NCI-H2227 (cell line): ENCODE measurements around the gene ATXN10.

Experiments
- DNase-seq: peaks from one replicate; lab custom pipeline; 2025; ENCODE audit not compliant: unreplicated experiment; lab: John Stamatoyannopoulos, UW

ATXN10 gene

GRCh38 chr22:45871721-45872120 lies 200.1 kb downstream of the ATXN10 start:
- DNase-seq = no peak

GRCh38 chr22:45872659-45873263 lies 201.1 kb downstream of the ATXN10 start:
- DNase-seq = no peak

GRCh38 chr22:45876136-45877035 lies 204.8 kb downstream of the ATXN10 start:
- no peak for DNase-seq

- DNase-seq = no peak
These were observed 205.4 kb downstream of the ATXN10 start for GRCh38 chr22:45877036-45877380.

- no peak for DNase-seq
These were observed 206.0 kb downstream of the ATXN10 start for GRCh38 chr22:45877651-45878050.

GRCh38 chr22:45878051-45878781 lies 206.6 kb downstream of the ATXN10 start:
- DNase-seq = peak; percentile 71

- peak; percentile 28 for DNase-seq
These were observed 207.4 kb downstream of the ATXN10 start for GRCh38 chr22:45878901-45879551.

- DNase-seq = no peak
These were observed 207.9 kb downstream of the ATXN10 start for GRCh38 chr22:45879552-45879949.

GRCh38 chr22:45880091-45880715 lies 208.6 kb downstream of the ATXN10 start:
- DNase-seq = no peak

- no peak for DNase-seq
These were observed 209.3 kb downstream of the ATXN10 start for GRCh38 chr22:45880716-45881523.

- DNase-seq = no peak
These were observed 209.9 kb downstream of the ATXN10 start for GRCh38 chr22:45881524-45881875.

- DNase-seq = no peak
These were observed 211.5 kb downstream of the ATXN10 start for GRCh38 chr22:45882881-45883810.

GRCh38 chr22:45883811-45884170 lies 212.2 kb downstream of the ATXN10 start:
- DNase-seq = no peak

GRCh38 chr22:45884201-45885062 lies 212.8 kb downstream of the ATXN10 start:
- no peak for DNase-seq

- no peak for DNase-seq
These were observed 213.7 kb downstream of the ATXN10 start for GRCh38 chr22:45885171-45885840.

- DNase-seq = no peak
These were observed 214.3 kb downstream of the ATXN10 start for GRCh38 chr22:45885941-45886395.

GRCh38 chr22:45886540-45886939 lies 214.9 kb downstream of the ATXN10 start:
- DNase-seq = no peak
